Activated B cell treated with CpG ODN at 0.5 μM for 24 hours (primary cell): ENCODE results near the gene RASA3. TPM values are rescaled to one million over a fixed set of nuclear protein-coding genes. Genes with fewer than 3 reads are reported as not detected.

ENCODE experiments used
- ATAC-seq: fragments of 200-7000 bp; cut with Tn5 transposase; one replicate; pipeline ENCODE4 v1.10.0; 2021; ENCODE audit warnings: low read depth, mild to moderate bottlenecking, moderate library complexity
- CTCF ChIA-PET: fragments of 350-600 bp; sonication (Branson Sonifier 250); formaldehyde crosslinking; loops from one replicate; lab custom pipeline; 2021; ENCODE audit warnings: antibody characterized with exemption; lab: Charles Lee
- POLR2A ChIA-PET: fragments of 350-600 bp; sonication (Branson Sonifier 250); formaldehyde crosslinking; loops from one replicate; lab custom pipeline; 2021; ENCODE audit warnings: antibody characterized with exemption; lab: Charles Lee
- DNase-seq: peaks from one replicate; pipeline ENCODE4 v3.0.0; 2022
- H3K27ac Mint-ChIP-seq: one replicate; pipeline ENCODE4 v1.8.0; 2020; ENCODE audit warnings: mixed read lengths
- H3K27me3 Mint-ChIP-seq: one replicate; pipeline ENCODE4 v1.8.0; 2021; ENCODE audit warnings: mixed read lengths
- H3K36me3 Mint-ChIP-seq: one replicate; pipeline ENCODE4 v1.8.0; 2021; ENCODE audit warnings: low read depth, mixed read lengths
- H3K4me1 Mint-ChIP-seq: one replicate; pipeline ENCODE4 v1.8.0; 2021; ENCODE audit warnings: mixed read lengths
- H3K4me3 Mint-ChIP-seq: one replicate; pipeline ENCODE4 v1.8.0; 2020; ENCODE audit warnings: mild to moderate bottlenecking, mixed read lengths
- H3K9me3 Mint-ChIP-seq: one replicate; pipeline ENCODE4 v1.8.0; 2020; ENCODE audit warnings: mixed read lengths
- intact Hi-C: fragments of 100-400 bp; cut with micrococcal nuclease; formaldehyde crosslinking; loops from one replicate; pipeline ENCODE4 v1.15.1; 2024
- total RNA-seq: library from RNA; stranded (reverse); gene quantifications from 2 replicates; pipeline ENCODE4 v1.2.3, GENCODE V29; 2022
- TF ChIP-seq, protein P1 (sequence below): fragments of 200-600 bp; IDR thresholded peaks from one replicate; pipeline ENCODE4 v1.8.0; 2022; ENCODE audit warnings: antibody characterized with exemption, mild to moderate bottlenecking

The RASA3 gene
- total RNA-seq, 1 donor from 2014 or later, result 20.4 TPM

DNA sequence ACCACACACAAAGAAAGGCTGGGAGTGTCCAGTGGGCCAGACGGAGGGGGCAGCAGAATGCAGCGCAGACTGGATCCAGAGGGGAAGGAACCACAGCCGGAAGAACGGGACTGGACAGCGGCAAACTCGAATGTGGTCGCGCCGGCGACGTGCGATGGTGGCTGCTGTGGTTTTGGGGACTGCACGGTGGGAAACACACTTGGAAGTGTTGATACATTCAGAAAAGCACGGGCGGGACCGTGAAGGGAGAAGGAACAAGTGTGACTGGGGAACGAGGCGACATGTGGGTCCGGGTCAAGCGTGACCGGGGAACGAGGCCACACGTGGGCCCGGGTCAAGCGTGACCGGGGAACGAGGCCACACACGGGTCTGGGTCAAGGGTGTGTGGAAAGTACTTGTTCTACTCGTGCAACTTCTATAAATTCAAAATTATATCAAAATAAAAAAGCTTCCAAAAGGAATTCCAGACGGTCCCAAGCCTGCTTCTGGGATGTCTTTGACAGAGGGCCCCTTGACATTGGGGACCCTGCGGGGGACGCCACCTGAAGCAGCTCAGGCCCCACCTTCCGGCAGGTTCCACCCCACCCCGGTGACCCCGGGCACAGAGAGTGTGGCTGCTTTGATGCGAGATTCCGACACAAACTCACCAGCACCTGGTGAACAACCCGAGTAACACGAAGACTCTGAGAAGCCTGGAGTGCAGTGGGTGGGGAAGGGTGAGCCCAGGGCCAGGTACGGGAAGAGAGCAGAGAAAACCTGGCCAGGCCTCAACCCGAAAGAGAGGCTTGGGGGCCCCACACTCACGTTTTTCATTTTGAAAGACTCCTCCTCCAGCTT is 133.4 kb downstream of the RASA3 start:
- TF ChIP-seq, protein P1, sequence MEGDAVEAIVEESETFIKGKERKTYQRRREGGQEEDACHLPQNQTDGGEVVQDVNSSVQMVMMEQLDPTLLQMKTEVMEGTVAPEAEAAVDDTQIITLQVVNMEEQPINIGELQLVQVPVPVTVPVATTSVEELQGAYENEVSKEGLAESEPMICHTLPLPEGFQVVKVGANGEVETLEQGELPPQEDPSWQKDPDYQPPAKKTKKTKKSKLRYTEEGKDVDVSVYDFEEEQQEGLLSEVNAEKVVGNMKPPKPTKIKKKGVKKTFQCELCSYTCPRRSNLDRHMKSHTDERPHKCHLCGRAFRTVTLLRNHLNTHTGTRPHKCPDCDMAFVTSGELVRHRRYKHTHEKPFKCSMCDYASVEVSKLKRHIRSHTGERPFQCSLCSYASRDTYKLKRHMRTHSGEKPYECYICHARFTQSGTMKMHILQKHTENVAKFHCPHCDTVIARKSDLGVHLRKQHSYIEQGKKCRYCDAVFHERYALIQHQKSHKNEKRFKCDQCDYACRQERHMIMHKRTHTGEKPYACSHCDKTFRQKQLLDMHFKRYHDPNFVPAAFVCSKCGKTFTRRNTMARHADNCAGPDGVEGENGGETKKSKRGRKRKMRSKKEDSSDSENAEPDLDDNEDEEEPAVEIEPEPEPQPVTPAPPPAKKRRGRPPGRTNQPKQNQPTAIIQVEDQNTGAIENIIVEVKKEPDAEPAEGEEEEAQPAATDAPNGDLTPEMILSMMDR, result no peak
- ChIA-PET POLR2A (no interaction called here), CTCF (no interaction called here)
- H3K27ac Mint-ChIP-seq, result no peak overlapping the region
- H3K36me3 Mint-ChIP-seq, result peaks cover 54% of the 10 kb centered on the region
- no peak overlapping the region for H3K4me3 Mint-ChIP-seq
- ATAC-seq (no peak), DNase-seq (no peak)
- intact Hi-C loops, result no loop called here
- no peaks in the 10 kb centered on the region for H3K27me3 Mint-ChIP-seq
- H3K4me1 Mint-ChIP-seq, result no peaks in the 10 kb centered on the region
- H3K9me3 Mint-ChIP-seq, result no peaks in the 10 kb centered on the region

DNA sequence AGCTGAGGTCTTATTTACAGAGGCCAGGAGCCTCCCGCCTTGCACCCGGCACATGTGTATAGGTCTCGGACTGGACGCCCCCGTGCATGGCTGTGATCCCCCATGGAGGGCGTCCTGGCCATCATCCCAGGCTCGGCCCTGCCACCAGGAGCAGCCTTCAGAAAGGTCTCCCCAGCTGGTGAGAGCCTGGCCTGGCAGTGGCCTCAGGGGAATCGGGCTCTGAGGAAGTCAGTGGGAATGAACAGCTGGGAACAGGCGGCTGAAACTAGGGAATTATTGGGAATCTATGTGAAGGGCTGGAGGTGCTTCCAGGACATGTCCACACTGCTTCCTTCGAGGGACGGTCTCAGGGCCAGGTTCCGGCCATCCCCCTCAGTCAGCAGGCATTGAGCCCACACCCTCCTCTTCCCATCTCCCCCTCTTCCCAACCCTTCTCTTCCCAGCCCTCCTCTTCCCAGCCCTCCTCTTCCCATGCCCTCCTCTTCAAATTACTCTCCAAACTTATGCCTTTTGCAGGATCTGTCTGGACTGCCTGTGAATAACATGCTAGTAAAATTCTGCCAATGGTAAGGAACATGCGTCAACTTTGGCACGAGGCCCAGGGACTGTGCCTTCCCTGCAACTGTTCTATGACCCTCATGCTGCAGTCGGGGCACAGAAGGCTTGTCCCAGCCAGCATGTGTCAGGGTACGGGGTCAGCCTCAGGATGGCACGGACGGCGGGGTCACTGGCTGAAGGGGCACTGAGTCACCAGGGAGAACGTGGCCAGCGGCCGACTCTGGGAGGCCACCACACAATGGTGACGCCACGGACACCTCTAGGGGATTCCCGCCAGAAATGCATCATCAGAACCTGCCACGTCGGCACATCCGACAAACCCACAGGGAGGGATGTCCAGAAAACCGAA is 134.3 kb downstream of the RASA3 start:
- ATAC-seq, result no peak
- no peak overlapping the region for H3K27ac Mint-ChIP-seq
- intact Hi-C loops, result no loop called here
- no peaks in the 10 kb centered on the region for H3K4me1 Mint-ChIP-seq
- ChIA-PET POLR2A (no interaction called here), CTCF (no interaction called here)
- TF ChIP-seq, protein P1, result no peak
- no peak for DNase-seq
- H3K27me3 Mint-ChIP-seq, result no peaks in the 10 kb centered on the region
- H3K36me3 Mint-ChIP-seq, result peaks cover 53% of the 10 kb centered on the region
- H3K9me3 Mint-ChIP-seq, result no peaks in the 10 kb centered on the region
- no peak overlapping the region for H3K4me3 Mint-ChIP-seq

DNA sequence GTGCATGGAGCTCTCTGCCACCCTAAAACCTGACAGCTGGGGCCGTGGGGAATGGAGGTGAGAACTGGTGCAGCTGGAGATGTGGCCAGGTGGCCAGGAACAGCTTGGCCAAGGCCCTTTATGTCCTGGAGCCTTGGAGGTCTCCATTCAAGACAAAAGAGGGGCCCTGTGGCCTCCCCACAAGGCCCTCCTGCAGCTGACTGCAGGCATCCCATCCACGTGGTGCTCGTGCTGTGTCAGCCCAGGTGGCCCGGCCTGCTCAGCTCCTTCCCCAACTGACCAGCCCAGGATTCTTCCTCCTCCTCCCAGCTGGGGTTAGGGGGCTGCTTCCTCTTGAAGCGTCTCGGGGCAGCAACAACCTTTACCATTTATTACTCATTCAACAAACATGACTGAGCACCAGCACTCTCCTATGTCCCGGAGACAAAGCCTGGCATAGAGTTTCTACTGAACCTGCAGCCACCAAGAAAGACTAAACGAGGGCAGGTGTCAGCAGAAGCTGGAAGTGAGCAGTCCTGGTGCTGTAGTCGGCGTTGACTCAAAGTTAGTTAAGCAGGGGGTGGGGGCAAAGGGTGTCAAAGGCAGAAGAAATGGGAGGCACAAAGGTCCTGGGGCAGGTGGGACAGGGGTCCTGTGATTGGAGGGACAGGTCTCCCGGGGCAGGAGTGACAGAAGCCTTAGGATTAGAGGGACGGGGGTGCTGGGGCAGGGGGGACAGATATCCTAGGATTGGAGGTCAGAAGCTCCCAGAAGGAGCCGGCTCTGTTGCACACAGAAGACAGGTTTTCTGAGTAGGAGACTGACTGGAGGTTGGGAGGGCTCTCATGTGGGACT is 135.3 kb downstream of the RASA3 start:
- ChIA-PET CTCF (no interaction called here), POLR2A (no interaction called here)
- Mint-ChIP-seq H3K4me3 (no peak overlapping the region), H3K27ac (no peak overlapping the region), H3K4me1 (no peaks in the 10 kb centered on the region), H3K36me3 (peaks cover 63% of the 10 kb centered on the region), H3K9me3 (no peaks in the 10 kb centered on the region), H3K27me3 (no peaks in the 10 kb centered on the region)
- DNase-seq (no peak), ATAC-seq (no peak)
- intact Hi-C loops, result no loop called here
- TF ChIP-seq, protein P1, result no peak

DNA sequence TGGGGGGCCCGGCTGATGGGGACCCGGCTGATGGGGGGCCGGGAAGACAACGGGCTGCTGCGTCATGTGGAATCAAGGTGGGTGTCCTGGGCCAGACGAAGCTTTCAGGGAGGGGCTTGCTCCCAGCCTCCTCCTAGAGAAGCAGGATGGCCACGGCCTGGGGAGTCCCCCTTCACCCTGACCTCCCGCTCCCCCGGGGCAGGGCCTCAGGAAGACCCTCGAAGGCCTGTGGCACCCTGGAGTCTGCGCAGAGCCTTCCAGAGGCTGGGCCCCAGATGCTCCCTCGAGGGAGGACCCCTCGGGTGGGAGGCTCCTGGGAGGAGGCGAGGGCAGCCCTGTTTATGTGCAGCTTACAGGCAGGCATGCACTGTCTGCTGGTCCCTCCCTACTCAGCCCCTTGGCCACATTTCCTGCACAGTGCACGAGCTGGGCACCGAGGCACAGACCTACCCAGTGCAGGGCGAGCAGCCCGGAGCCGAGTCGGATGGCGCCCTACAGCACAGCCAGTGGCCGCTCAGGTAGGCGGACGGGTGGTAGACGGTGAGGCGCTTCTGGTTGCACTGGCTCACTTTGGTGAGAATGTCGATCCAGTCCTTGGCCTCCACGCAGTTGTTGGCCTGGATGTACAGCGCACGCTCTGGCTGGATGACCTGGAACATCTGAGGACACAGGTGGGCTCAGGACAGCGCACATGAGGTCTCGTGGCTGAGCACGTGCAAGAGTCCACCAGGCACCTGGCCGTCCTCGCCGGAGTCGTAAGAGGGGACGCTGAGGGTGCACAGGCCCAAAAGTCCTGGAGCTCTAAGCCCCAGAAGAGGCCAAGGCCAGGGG is 136.1 kb downstream of the RASA3 start:
- peaks cover 3% of the 10 kb centered on the region for H3K4me1 Mint-ChIP-seq
- peaks cover 66% of the 10 kb centered on the region for H3K36me3 Mint-ChIP-seq
- DNase-seq (no peak), ATAC-seq (no peak)
- no peaks in the 10 kb centered on the region for H3K27me3 Mint-ChIP-seq
- H3K4me3 Mint-ChIP-seq, result no peak overlapping the region
- intact Hi-C loops, result no loop called here
- H3K27ac Mint-ChIP-seq, result no peak overlapping the region
- ChIA-PET POLR2A (no interaction called here), CTCF (no interaction called here)
- no peaks in the 10 kb centered on the region for H3K9me3 Mint-ChIP-seq
- TF ChIP-seq, protein P1, result no peak
